NOMO-1 (cell line): ENCODE results near the gene CNTLN.
A peak's percentile ranks its signal among the peaks of the same experiment; 100 is the strongest.
"Not testable (repeated sequence)": the region's sequence is repeated elsewhere in the genome, so short reads cannot be mapped to it uniquely, and the experiment has no call there.

ENCODE experiments used
- DNase-seq, 2 experiments: peaks; one replicate each; lab custom pipeline; 2025; ENCODE audit not compliant: unreplicated experiment in 2 of 2; lab: John Stamatoyannopoulos, UW

The CNTLN gene

DNA sequence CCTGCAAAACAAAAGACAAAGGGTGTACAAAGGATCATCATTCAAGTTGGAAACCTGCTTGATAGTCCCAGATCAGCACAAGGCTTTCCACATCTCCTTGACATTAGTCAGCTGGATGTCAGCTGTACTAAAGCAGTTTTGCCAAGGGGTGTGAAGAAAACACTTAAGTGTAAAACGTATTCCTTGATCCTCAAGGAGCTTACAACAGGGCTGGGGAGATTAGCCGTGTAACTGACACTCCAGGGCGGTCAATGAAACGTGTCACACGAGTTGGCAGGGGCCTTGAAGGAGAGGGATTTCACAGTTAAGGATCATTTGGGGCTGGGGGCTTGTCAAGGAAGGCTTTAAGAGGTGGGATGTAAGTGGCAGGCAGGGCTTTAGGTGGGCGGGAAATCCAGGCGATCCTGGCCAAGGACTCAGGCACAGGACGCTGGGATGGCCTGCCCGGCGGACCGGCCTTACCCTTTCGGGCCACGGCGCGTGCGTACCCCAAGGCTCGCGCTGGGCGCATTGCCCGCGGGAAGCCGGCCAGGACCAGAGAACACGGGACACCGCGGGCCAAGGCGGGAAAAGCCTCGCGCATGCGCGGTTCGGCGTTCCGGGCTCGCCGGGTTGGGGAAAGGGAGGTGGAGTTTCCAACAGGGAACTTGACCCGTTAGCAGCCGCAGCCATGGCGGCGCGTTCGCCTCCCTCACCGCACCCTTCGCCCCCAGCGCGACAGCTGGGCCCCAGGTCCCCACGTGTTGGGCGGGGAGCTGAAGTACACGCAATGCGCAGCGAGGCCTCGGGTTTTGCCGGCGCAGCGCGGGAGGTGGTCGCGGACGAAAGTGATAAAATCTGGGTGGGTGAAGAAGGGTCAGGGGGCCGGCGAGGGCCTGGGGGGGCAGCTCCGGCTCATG is at the start of gene CNTLN:
Gene CNTLN (plus strand): TSS at position 645 of the 899 bp plus-strand sequence. CDS start 26 bp downstream, at position 671.
- peak; percentile 10 to 28 for DNase-seq

DNA sequence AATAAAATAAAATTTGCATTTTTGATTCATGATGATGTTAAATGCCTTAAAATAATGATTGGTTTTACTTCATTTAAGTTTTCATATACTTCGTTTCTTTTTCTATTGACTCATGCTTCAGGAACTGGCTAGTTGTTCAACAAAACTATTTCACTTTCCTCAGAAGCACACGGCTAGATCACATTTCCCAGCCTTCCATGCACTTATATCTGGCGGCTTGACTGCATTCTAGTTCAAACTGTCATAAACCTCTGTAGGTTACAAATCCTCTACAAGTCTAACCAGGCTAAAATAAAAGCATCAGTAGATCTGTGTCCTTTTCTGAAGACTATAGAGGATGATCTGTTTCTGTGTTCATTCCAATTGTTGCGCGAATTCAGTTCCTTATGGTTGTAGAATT is 46.3 kb upstream of the CNTLN start:
- DNase-seq, result no peak

- DNase-seq, result no peak
These were observed 44.8 kb upstream of the CNTLN start for GRCh38 chr9:17090041-17090440.

GRCh38 chr9:17116400-17116837 is 18.4 kb upstream of the CNTLN start:
- DNase-seq, result peak in 1 of 2 experiments; percentile 8

- DNase-seq, result no peak
These were observed 17.5 kb upstream of the CNTLN start for GRCh38 chr9:17117372-17117771.

DNA sequence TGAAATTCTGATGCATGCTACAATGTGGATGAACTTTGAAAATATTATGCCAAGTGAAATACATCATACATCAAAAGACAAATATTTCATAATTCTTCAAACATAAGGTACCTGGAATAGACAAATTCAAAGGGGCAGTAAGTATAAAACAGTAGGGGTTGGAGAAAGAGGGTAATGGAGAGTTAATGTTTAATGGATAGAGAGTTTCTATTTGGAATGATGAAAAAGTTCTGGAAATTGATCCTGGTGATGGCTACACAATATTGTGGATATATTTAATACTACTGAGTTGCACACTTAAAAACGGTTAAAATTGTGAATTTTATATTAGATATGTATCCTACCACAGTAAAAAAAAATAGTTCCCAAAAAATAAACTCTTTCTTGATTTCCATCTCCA is 14.6 kb upstream of the CNTLN start:
- no peak for DNase-seq

DNA sequence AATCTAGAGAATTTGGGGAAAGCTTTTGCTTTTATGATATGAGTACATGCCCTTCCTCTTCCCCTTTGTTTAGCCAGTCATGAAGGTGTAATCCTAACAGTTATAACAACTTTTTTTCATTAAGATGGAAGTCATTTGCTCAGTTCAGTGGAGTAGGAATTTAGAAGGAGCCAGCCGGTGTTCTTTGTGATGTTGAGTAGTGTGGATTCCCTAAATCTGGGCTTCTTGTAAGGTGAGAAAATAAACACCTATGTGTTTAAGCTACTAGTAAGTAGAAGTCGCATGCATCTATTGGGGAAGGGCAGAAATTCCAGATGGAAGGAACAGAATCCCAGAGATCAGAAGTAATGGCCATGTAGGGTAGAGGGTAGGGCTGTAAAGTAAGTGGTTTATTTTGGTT is 13.6 kb upstream of the CNTLN start:
- no peak for DNase-seq

GRCh38 chr9:17130291-17130690 is 4.5 kb upstream of the CNTLN start:
- DNase-seq, result peak in 1 of 2 experiments; percentile 25

DNA sequence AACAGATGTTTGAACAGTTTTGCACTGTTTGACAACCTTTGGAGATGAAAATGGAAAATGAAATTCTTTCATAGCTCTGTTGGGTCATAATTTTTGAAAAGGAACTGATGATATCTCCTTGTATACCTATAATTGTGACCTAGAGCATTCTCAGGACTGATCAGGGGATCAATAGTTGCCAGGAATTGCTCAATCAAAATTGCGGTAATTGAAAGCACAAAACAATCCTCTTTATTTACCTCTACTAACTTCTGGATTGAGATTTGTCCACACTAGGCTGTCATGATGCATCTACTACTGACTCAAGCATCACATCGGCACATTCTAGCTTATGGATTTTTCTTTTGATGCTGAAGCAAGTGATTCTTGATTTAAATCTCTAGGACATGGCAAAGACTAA is 4.1 kb upstream of the CNTLN start:
- no peak for DNase-seq

DNA sequence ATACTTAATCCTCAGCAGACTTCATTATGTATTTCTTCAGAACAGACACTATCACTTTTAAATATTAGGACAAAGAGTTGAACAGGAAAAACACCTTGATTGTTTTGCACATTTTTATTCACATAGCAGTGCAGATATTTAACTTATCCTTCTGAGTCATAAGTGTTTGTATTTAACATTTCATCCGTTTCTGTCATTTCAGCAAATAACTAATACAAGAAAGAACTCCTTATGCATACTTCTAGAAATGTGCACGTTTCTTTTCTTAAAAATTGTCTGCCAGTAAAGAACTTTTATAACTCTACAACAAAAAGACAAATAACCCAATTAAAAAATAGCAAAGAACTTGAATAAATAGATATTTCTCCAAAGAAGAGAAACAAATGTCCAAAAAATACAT is 3.3 kb upstream of the CNTLN start:
- DNase-seq, result no peak

DNA sequence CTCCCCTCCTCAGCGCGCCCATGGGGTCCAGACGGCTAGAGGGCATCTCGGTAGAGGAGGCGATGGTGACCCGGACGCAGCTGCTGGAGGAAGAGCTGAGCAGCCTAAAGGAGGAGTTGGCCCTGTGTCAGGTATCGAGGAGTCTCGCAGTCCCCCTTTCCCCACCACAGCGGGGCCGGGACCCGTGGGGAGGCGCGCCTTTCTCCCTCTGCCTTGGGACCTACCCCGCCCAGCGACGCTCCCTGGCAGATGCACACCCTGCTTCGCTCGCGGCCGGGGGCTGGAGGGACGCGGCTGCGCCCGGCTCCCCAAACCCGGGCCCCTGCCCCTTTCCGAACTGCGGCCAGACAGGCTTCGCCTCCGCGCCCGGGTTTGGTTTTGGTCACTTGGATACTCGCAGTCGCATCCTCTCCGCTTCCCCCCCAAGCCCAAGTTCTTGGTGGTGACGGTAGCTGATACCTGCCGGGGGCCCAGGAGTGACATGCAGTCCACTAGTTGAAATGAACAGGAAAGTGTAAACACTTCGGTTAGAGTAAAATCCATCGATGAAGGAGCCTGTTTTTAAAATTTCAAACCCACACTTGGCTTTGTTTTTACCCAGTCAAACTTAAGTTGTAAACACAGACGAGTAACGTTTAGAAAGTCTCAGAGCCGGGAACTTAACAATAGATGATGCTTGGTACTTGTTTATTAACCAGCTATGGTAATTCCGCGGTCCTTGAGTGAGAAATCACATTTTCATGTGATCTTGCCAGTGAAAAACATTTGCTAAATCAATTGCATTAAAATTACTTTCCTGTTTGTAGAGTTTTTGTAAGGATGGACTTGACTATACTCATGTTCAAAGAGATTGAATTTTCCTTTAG is 688 bp downstream of the CNTLN start:
- DNase-seq, result no peak

DNA sequence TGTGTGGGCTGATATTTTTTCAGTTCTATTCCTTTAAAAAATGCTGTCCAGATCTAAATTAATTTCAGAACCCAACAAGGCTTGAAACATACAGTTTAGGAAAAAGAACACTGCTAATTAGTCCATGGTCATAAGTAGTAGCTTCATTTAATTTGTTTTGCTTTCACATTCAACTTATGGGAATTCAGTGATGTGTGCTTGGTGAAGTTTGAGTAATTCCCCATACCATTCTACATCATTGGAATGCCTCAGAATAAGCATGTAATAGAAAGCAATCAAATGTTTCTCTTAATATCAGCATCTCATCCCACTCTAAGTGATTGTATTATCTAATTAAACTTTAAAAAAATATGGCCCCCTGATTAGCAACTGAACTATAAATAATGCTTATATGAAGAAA is 2.7 kb downstream of the CNTLN start:
- no peak for DNase-seq

- no peak for DNase-seq
These were observed 3.7 kb downstream of the CNTLN start for GRCh38 chr9:17138503-17138902.

GRCh38 chr9:17140418-17140817 is 5.6 kb downstream of the CNTLN start:
- no peak for DNase-seq

DNA sequence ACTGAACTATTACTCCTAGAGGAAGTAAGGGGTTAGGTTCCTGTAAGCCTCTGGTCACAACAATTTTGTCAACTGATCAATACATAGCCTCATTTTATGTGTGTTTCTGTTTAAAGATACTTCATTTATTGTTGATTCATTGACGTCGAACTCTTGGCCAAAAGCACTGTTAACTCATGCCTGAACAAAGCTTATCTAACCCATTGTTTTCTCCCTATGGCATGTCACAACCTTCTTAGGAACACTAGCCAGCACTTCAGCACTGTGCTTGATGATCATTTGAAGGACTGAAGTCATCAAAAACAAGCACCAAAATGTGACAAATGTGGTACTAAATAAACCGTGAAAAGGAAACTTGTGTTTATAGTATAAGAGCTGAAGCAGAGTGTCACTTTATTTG is 13.5 kb downstream of the CNTLN start:
- no peak for DNase-seq

- DNase-seq, result no peak
These were observed 24.6 kb downstream of the CNTLN start for GRCh38 chr9:17159469-17159868.

DNA sequence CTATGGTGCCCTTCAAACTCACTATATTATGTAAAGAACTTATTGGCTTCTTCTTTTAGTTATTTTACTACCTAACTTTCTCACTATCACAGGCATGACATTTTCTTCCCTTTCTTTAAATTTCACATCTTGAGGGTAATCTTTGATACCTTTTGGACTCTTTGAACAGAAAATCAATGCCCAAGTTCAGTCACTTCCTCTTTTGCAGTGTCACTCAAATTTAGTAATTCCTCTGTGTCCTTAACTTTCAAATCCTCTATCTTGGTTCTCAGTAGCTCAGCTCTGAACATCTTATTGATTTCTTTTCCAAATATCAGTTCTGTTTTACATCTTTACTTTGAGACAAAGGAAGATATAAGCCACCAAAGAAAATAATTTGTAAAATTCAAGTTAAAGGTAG is 25.5 kb downstream of the CNTLN start:
- peak in 1 of 2 experiments; percentile 26 for DNase-seq

DNA sequence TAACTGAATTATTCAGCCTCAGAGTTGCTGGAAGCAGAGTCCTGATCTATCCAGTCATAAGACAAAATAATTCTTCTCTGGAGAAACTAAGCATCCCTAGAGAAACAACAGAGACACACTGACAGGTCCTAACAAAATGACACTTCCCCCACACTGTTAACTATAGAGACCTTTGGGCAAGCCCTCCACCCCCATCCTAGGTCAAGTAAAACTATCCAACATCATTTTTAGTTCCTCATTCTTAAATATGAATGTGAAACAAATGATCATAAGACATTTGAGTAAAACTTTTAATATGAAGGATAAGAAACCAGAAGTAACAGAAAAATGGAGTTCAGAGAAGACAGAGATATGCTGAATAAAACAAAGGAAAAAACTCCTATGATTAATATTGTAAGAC is 30.9 kb downstream of the CNTLN start:
- no peak for DNase-seq

DNA sequence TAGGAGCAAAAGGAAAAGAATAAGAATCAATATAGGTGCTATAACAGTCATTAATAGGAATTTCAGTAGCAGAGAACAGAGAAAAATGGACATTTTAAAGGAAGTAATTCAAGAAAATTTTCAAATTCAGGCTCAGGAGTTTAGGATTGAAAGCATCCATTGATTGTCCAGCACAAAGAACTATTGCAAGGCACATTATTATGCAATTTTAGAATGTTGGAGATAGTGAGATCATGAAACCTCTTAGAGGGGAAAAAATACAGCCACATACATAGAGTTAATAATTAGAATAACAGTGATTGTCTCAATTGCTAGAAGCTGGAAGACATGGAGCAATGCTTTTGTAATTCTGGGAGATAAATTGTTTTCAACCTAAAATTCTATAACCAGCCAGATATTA is 31.5 kb downstream of the CNTLN start:
- no peak for DNase-seq

GRCh38 chr9:17171309-17172094 is 36.7 kb downstream of the CNTLN start:
- no peak for DNase-seq

- not testable (repeated sequence) for DNase-seq
These were observed 42.7 kb downstream of the CNTLN start for GRCh38 chr9:17177496-17177895.
